Measurements from ENCODE around the gene RAB7B. TPM values are rescaled to one million over a fixed set of nuclear protein-coding genes. Genes with fewer than 3 reads are reported as not detected.

RAB7B gene
- total RNA-seq, 1 donor from 2014 or later = 0.82 TPM

DNA sequence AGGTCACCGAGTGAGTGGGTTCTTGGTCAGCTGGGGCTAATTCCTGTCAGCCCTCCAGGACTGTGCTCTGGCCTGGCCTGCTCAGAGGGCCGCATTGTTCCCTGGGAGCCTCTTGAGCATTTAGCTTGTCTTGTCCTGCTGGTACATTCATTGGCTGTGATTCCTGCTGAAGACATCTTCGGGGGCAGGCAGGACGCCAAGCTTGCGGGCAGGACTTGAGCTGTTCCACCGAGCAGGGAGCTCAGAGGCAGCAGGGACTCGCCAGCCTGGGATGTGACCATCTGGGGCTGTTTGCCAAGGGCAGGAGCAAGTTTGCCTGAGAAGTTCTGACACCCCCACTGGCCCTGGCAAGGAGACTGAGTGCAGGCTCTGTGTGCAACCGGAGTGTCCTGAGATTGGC, 52.9 kb downstream of the RAB7B start:
- Mint-ChIP-seq H3K9me3 (no peaks in the 10 kb centered on the region), H3K4me3 (no peak overlapping the region), H3K4me1 (ENCODE audit: unreplicated experiment) (no peaks in the 10 kb centered on the region), H3K27me3 (peaks cover 26% of the 10 kb centered on the region), H3K27ac (no peak overlapping the region), H3K36me3 (no peaks in the 10 kb centered on the region)
- no peak for DNase-seq (ENCODE audit: extremely low spot score, unreplicated experiment)
- TF ChIP-seq, protein P1, sequence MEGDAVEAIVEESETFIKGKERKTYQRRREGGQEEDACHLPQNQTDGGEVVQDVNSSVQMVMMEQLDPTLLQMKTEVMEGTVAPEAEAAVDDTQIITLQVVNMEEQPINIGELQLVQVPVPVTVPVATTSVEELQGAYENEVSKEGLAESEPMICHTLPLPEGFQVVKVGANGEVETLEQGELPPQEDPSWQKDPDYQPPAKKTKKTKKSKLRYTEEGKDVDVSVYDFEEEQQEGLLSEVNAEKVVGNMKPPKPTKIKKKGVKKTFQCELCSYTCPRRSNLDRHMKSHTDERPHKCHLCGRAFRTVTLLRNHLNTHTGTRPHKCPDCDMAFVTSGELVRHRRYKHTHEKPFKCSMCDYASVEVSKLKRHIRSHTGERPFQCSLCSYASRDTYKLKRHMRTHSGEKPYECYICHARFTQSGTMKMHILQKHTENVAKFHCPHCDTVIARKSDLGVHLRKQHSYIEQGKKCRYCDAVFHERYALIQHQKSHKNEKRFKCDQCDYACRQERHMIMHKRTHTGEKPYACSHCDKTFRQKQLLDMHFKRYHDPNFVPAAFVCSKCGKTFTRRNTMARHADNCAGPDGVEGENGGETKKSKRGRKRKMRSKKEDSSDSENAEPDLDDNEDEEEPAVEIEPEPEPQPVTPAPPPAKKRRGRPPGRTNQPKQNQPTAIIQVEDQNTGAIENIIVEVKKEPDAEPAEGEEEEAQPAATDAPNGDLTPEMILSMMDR (conservative IDR thresholded peaks at IDR 0.05) = no peak

DNA sequence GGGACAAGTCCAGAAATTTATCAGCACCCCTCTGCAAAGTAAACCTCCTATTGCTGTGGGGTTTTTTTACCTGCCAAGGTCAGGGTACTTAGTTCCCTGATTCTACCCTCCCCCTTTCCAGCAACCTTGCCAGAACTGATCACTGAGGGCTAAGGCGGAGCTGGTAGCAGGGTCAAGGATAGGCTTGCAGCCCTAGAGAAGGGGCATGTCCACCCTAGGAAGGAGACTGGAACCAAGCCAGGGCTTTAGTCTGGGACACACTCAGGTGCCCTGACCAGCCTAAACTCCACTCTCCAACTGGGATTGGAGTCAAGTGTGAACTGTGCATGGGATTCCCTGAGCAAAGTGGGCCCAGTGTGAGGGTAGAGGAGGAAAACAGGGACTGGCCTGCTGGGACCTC, 53.4 kb downstream of the RAB7B start:
- Mint-ChIP-seq H3K27me3 (peaks cover 25% of the 10 kb centered on the region), H3K9me3 (no peaks in the 10 kb centered on the region), H3K4me1 (ENCODE audit: unreplicated experiment) (no peaks in the 10 kb centered on the region), H3K27ac (no peak overlapping the region), H3K36me3 (no peaks in the 10 kb centered on the region), H3K4me3 (no peak overlapping the region)
- DNase-seq (ENCODE audit: extremely low spot score, unreplicated experiment) = no peak
- TF ChIP-seq, protein P1 (conservative IDR thresholded peaks at IDR 0.05) = no peak

DNA sequence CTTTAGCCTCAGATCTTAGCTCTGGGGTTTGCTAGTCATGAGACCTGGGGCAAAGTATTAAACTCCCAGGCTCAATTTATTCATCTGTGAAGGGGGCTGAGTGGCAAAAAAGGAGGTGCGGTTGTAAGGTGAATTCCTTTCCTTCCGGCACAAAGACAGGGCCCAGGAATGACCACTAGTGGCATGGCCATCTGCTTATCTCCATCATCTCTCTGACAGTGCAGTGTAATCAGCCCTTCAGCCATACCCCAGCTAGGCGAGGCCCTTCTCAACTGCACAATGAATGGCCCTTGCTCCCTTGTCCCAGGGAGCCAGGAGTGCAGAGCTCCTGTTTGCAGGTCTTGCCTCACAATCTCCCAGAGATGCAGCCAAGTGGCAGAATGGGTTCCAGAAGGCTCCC, 54.3 kb downstream of the RAB7B start:
- Mint-ChIP-seq H3K27me3 (peaks cover 27% of the 10 kb centered on the region), H3K9me3 (no peaks in the 10 kb centered on the region), H3K36me3 (no peaks in the 10 kb centered on the region), H3K4me3 (no peak overlapping the region), H3K27ac (no peak overlapping the region), H3K4me1 (ENCODE audit: unreplicated experiment) (peaks cover 3% of the 10 kb centered on the region)
- TF ChIP-seq, protein P1 (conservative IDR thresholded peaks at IDR 0.05) = no peak
- no peak for DNase-seq (ENCODE audit: extremely low spot score, unreplicated experiment)

DNA sequence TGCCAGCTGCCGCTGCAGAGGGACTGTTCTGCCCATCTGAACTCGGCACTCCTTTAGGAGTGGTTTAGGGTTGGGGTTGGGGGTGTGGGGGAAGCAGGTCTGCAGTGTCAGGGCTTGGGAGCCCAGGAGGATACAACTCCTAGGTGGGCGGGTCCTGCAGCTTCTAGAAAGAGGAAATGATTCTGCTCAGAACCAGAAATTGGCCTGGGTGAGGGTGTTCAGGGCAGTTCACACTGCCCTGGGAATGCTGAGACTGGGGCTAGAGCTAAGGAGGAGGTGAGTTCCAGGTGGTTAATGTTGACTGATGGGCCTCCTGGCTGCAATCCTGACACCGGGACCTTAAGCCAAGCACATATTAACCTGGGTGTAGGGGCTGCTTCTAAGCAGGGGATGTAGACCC, 55.2 kb downstream of the RAB7B start:
- H3K4me3 Mint-ChIP-seq = no peak overlapping the region
- H3K4me1 Mint-ChIP-seq (ENCODE audit: unreplicated experiment) = peaks cover 9% of the 10 kb centered on the region
- H3K9me3 Mint-ChIP-seq = no peaks in the 10 kb centered on the region
- H3K27me3 Mint-ChIP-seq = peaks cover 26% of the 10 kb centered on the region
- TF ChIP-seq, protein P1 (conservative IDR thresholded peaks at IDR 0.05) = no peak
- no peak overlapping the region for H3K27ac Mint-ChIP-seq
- H3K36me3 Mint-ChIP-seq = no peaks in the 10 kb centered on the region
- DNase-seq (ENCODE audit: extremely low spot score, unreplicated experiment) = no peak

DNA sequence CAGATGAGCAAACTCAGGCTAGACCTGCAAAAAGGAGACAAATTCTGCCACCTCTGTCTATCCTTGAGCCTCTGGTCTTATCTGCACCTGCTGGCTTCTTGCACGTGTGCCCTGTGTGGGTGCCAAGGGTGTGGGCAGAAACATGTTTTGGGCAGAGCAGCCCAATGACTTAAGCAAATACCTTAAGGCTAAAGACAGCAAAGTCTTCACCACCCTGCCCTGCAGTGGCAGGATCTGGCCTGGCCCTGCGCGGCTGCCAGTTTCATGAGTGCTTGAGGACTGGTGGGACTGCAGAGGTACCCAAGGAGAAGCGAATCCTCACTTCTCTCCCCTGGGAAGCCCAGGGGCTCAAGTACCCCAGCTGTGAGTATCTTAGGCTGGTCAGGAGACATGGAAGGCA, 56.2 kb downstream of the RAB7B start:
- TF ChIP-seq, protein P1 (conservative IDR thresholded peaks at IDR 0.05) = no peak
- peaks cover 9% of the 10 kb centered on the region for H3K4me1 Mint-ChIP-seq (ENCODE audit: unreplicated experiment)
- H3K27me3 Mint-ChIP-seq = peaks cover 30% of the 10 kb centered on the region
- DNase-seq (ENCODE audit: extremely low spot score, unreplicated experiment) = no peak
- no peak overlapping the region for H3K4me3 Mint-ChIP-seq
- no peaks in the 10 kb centered on the region for H3K9me3 Mint-ChIP-seq
- no peak overlapping the region for H3K27ac Mint-ChIP-seq
- H3K36me3 Mint-ChIP-seq = no peaks in the 10 kb centered on the region

DNA sequence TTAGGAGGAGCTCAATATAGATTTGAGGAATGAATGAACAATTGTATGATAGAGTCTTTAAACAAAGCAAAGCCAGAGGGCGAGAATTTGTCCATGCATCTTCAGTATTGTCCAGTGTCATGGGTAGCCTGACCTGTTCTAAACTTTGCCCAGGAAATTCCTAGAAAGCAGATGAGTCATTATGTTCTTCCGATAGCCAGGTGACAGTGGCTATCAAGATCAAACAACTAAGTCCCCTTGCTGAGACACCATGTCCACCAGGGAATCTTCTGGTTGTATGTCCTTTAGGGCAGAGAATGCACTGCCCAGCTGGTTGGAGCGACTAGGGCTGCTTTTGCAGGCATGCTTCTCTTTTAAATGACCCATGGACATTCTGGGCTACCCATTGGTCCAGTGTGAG, 58.1 kb downstream of the RAB7B start:
- no peaks in the 10 kb centered on the region for H3K9me3 Mint-ChIP-seq
- no peak overlapping the region for H3K4me3 Mint-ChIP-seq
- H3K27me3 Mint-ChIP-seq = peaks cover 30% of the 10 kb centered on the region

More for the DNA sequence above, 58.1 kb downstream of the RAB7B start:
- Mint-ChIP-seq H3K36me3 (no peaks in the 10 kb centered on the region), H3K4me1 (ENCODE audit: unreplicated experiment) (peaks cover 9% of the 10 kb centered on the region), H3K27ac (no peak overlapping the region)
- TF ChIP-seq, protein P1 (conservative IDR thresholded peaks at IDR 0.05) = no peak
- DNase-seq (ENCODE audit: extremely low spot score, unreplicated experiment) = no peak

All from type B pancreatic cell (in vitro differentiated cells).